Type B pancreatic cell (in vitro differentiated cells): ENCODE measurements around the gene TSC2. TPM values are rescaled to one million over a fixed set of nuclear protein-coding genes. Genes with fewer than 3 reads are reported as not detected.
A peak's percentile ranks its signal among the peaks of the same experiment; 100 is the strongest.

ENCODE experiments used
- DNase-seq: peaks from one replicate; pipeline ENCODE4 v3.0.0; 2021; ENCODE audit warnings: mixed read lengths; ENCODE audit not compliant: unreplicated experiment; ENCODE audit errors: extremely low spot score
- H3K27ac Mint-ChIP-seq: 2 replicates; pipeline ENCODE4 v1.8.0; 2021; ENCODE audit warnings: mild to moderate bottlenecking, mixed read lengths
- H3K27me3 Mint-ChIP-seq: 2 replicates; pipeline ENCODE4 v1.8.0; 2021; ENCODE audit warnings: mixed read lengths
- H3K36me3 Mint-ChIP-seq: 2 replicates; pipeline ENCODE4 v1.8.0; 2021; ENCODE audit warnings: mixed read lengths
- H3K4me1 Mint-ChIP-seq: one replicate; pipeline ENCODE4 v1.8.0; 2021; ENCODE audit warnings: mixed read lengths; ENCODE audit not compliant: unreplicated experiment
- H3K4me3 Mint-ChIP-seq: 2 replicates; pipeline ENCODE4 v1.8.0; 2021; ENCODE audit warnings: mild to moderate bottlenecking, mixed read lengths
- H3K9me3 Mint-ChIP-seq: 2 replicates; pipeline ENCODE4 v1.8.0; 2021; ENCODE audit warnings: mixed read lengths
- CTCF ChIP-seq: fragments of 200-600 bp; sonication (generic); conservative IDR thresholded peaks from 2 replicates; pipeline ENCODE4 v1.5.0; 2021; ENCODE audit warnings: antibody characterized with exemption, mild to moderate bottlenecking
- total RNA-seq: library from RNA; stranded (reverse); gene quantifications from 2 replicates; pipeline ENCODE4 v1.2.1, GENCODE V29; 2021; ENCODE audit warnings: low replicate concordance

Gene TSC2
- total RNA-seq, 1 donor from 2014 or later: 208 TPM

GRCh38 chr16:2086106-2086742 lies 38.4 kb downstream of the TSC2 start:
- Mint-ChIP-seq H3K4me3 (no peak overlapping the region), H3K27ac (no peak overlapping the region), H3K4me1 (no peaks in the 10 kb centered on the region), H3K9me3 (no peaks in the 10 kb centered on the region), H3K36me3 (no peaks in the 10 kb centered on the region), H3K27me3 (no peaks in the 10 kb centered on the region)
- no peak for TF ChIP-seq CTCF
- no peak for DNase-seq

- DNase-seq: no peak
- H3K27ac Mint-ChIP-seq: no peak overlapping the region
- H3K27me3 Mint-ChIP-seq: no peaks in the 10 kb centered on the region
- TF ChIP-seq CTCF: no peak
- H3K36me3 Mint-ChIP-seq: no peaks in the 10 kb centered on the region
- no peaks in the 10 kb centered on the region for H3K9me3 Mint-ChIP-seq
- H3K4me3 Mint-ChIP-seq: no peak overlapping the region
- H3K4me1 Mint-ChIP-seq: no peaks in the 10 kb centered on the region
These were observed 39.3 kb downstream of the TSC2 start for GRCh38 chr16:2086812-2087747.

- no peak for DNase-seq
- Mint-ChIP-seq H3K9me3 (no peaks in the 10 kb centered on the region), H3K36me3 (no peaks in the 10 kb centered on the region), H3K27me3 (no peaks in the 10 kb centered on the region), H3K4me3 (no peak overlapping the region), H3K27ac (peak overlapping the region; percentile 59), H3K4me1 (no peaks in the 10 kb centered on the region)
- TF ChIP-seq CTCF: no peak
These were observed 40.2 kb downstream of the TSC2 start for GRCh38 chr16:2087748-2088631.

DNA sequence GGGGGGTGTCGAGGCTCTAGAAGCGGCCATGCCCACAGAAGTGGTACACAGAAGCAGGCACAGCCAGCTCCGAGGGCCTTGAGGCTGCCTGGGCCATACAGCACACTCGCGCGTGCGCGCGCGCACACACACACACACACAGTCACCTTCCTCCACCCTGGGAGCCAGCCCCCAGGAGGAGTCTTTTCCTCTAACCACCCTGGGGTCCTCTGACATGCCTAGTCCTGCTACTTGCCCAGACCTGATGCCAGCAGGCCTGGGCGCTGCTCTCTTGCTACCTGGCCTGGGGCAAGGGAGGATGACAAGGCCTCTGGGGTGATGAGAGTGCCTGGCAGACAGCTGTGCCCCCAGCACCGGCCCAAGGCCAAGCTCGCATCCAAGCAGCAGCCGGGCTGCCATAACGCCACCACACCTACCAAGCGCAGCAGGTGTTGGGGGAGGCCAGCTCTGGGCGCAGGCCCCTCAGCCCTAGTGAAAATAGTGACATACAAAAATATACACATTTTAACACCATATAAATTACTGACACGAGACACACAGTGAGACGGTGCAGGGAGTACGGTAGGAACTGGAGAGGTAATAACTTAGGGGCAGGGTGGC lies 41.1 kb downstream of the TSC2 start:
- H3K27ac Mint-ChIP-seq: peak overlapping the region; percentile 59
- DNase-seq: no peak
- no peak overlapping the region for H3K4me3 Mint-ChIP-seq
- H3K36me3 Mint-ChIP-seq: no peaks in the 10 kb centered on the region
- no peak for TF ChIP-seq CTCF
- no peaks in the 10 kb centered on the region for H3K9me3 Mint-ChIP-seq
- H3K27me3 Mint-ChIP-seq: no peaks in the 10 kb centered on the region
- H3K4me1 Mint-ChIP-seq: no peaks in the 10 kb centered on the region
